ENCODE results near the gene MAP2K5. TPM values are rescaled to one million over a fixed set of nuclear protein-coding genes. Genes with fewer than 3 reads are reported as not detected.

The MAP2K5 gene
- total and polyA plus RNA-seq, 10 of the 15 experiments (the other 5 are each of a cell fraction or from before 2014, with no cell fraction given): 1.3 to 19.4 (median 9.6) TPM

- no peak for TF ChIP-seq NRF1 (conservative IDR thresholded peaks at IDR 0.05; ENCODE audit: low read depth, low read length)
These were observed 241.7 kb downstream of the MAP2K5 start (continued) for GRCh38 chr15:67784090-67784781.

GRCh38 chr15:67784856-67785430 is 242.4 kb downstream of the MAP2K5 start:
- Histone ChIP-seq H3K9ac (ENCODE audit: control insufficient read depth, insufficient read depth, low read length) (no peak overlapping the region), H3K27ac (ENCODE audit: control insufficient read depth, insufficient read depth) (peak overlapping the region; percentile 63), H3K4me2 (ENCODE audit: control insufficient read depth, insufficient read depth) (peak overlapping the region; percentile 49), H3K36me3 (ENCODE audit: control insufficient read depth in 2 of 2, insufficient read depth in 2 of 2, low read length in 1 of 2) (no peaks in the 10 kb centered on the region), H4K20me1 (ENCODE audit: control insufficient read depth, insufficient read depth) (no peaks in the 10 kb centered on the region), H2AFZ (ENCODE audit: control insufficient read depth, low read depth, low read length) (no peak overlapping the region; the same call in 1 of the 2 replicates), H3K9me3 (replicated peaks; ENCODE audit: control insufficient read depth, insufficient read depth, low read length) (no peaks in the 10 kb centered on the region), H3K79me2 (ENCODE audit: control insufficient read depth, insufficient read depth, low read length) (no peaks in the 10 kb centered on the region), H3K27me3 (replicated peaks in 1 of 2; ENCODE audit: control insufficient read depth in 2 of 2, insufficient read depth in 2 of 2, low read length in 1 of 2) (no peaks in the 10 kb centered on the region), H3K4me1 (ENCODE audit: control insufficient read depth, insufficient read depth, low read length) (peaks cover 33% of the 10 kb centered on the region), H3K4me3 (no peak overlapping the region)
- in situ Hi-C loops (cut with MboI) (no loop called here), intact Hi-C loops (cut with micrococcal nuclease; ENCODE audit: unreplicated experiment) (no loop called here)
- WGBS (ENCODE audit: insufficient coverage, insufficient replicate concordance, low lambda C conversion rate, missing lambda C conversion rate): 31% methylated on average over 12 of the region's 12 CpGs
- FAIRE-seq (no peak), DNase-seq (ENCODE audit: low read depth, low spot score) (no peak), ATAC-seq (peak; percentile 33)
- ChIA-PET CTCF (interaction anchor here (1.0 to 5.6 kb wide), 12 partner anchors 14 to 327 kb away, joined by 3 to 52 read pairs (median 5); no protein-coding TSS in a partner anchor), POLR2A (interaction anchor here (1.1 kb wide), 1 partner anchor 56 kb away, joined by 4 read pairs; no protein-coding TSS in a partner anchor), RAD21 (ENCODE audit: unreplicated experiment) (interaction anchor here (0.8 to 3.3 kb wide), 20 partner anchors 13 to 370 kb away, joined by 3 to 22 read pairs (median 4); partner anchors contain the start of gene C15orf61), SMC1A (ENCODE audit: uncharacterized antibody, unreplicated experiment) (interaction anchor here (0.7 to 8.3 kb wide), 17 partner anchors 8 to 844 kb away, joined by 3 to 50 read pairs (median 4); no protein-coding TSS in a partner anchor)
- TF ChIP-seq CUX1 (IDR thresholded peaks at IDR 0.05; ENCODE audit: insufficient replicate concordance, low read depth, low read length): no peak
- peak; percentile 56; the same call in 1 of the 2 replicates for TF ChIP-seq DPF2 (IDR thresholded peaks at IDR 0.05)
- TF ChIP-seq IKZF1 (conservative IDR thresholded peaks at IDR 0.05): 0 out of 2 replicates have a peak, but pooled peaks have one; percentile 2
- TF ChIP-seq SMARCA5 (IDR thresholded peaks at IDR 0.05): 0 out of 2 replicates have a peak, but pooled peaks have one; percentile 21
- 0 out of 2 replicates have a peak, but pooled peaks have one; percentile 3 for TF ChIP-seq BMI1 (IDR thresholded peaks at IDR 0.05; ENCODE audit: borderline replicate concordance)
- BruUV-seq (replicated peaks): no TSS peak

Data from GM12878 (cell line).